SKM-1 treated with dmso at 0.1 percent for 144 hours (cell line): Measurements from ENCODE around the gene ANKIB1.
"Not testable (repeated sequence)": the region's sequence is repeated elsewhere in the genome, so short reads cannot be mapped to it uniquely, and the experiment has no call there.

Source experiments
- DNase-seq: peaks from one replicate; lab custom pipeline; 2025; ENCODE audit not compliant: unreplicated experiment; lab: John Stamatoyannopoulos, UW

Gene ANKIB1

DNA sequence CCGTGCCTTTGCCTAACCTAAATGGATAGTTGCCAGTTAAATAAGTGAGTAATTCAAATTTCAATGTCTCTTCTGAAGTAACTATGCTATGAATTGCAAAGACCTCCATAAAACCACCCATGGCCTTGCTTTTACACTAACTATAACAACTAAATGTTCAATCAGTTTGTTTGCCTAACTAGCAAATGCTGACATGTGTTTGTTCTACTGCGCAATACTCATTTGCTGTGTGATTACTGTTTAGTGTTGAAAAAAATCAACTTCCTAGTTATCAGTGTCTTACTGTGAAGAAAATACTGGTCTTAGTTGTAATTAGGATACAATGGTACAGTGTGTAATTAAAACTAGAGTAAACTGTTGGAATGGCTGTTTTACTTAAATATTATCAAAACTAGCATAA, 154.2 kb downstream of the ANKIB1 start:
- no peak for DNase-seq

DNA sequence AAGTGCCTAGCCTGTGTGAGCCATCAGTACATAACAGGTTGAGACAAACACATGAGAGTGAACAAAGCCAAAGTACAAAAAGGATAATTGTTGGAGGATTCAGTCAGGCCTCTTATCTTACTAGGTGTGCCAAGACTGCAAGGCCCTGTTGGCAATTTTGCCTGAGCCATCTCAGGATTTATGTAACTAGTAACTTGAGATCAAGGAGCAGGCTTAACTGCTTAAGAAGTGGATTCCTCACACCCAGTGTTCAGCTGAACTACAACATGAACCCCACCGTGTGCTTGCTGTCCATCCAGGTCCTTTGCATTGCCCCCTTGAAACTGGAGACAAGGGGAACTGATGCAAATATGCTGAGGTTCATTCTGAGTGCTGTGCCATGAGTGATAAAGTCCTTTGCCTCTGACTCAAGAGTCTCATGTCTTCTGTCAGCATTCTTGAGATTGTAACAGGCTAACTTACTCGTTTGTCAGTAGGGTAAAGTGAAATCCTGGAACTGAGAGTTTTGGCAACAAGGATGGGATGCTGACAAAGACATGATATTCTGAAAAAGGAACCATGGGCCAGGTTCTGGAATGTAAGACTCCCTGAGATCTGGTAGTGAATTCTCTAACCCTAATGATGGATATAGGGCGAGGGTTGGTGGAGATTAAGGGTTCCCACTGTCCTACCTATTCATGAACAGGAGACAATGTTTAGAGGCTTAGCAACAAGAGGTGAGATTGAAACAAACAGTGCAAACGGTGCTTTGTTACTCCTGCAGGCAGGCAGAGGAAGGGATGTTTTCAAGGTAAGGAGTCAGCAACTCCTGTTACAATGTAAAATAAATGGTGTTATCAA, 157.4 kb downstream of the ANKIB1 start:
- no peak for DNase-seq

DNA sequence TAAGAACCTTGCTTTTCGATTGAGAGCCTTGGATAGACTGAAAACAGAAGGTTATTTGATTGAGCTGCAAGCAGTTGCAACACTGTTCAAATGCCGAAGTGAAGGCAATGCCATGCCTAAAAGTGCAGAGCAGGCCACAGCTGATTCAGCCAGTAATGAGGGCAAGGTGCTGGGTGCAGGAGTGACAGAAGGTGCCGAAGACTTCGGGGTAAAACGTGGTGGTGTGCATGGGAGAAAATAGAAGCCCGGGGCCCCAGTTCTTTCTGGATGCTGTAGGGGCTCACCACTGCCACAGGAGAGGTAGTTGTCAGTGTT, 157.9 kb downstream of the ANKIB1 start:
- DNase-seq, result no peak

DNA sequence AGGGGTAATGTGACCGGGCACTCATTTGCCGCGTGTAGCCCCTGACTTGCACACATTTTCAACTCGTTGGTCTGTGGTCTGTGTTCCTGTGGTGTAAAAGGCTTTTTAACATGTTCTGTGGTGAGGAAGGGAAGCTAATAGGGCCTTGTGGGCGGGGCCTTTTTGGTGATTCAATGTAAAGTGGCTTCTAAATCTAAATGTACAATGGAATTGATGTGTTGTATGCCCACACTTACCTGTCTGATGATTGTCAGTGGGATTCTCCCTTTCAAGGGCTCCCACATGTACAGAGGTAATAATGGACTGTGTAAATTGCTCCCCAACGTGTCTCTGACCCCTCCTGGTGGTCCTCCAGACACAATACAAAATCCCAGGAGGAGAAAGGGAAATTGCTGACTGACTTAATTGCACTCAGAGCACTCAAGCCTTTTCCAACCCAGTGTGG, 158.4 kb downstream of the ANKIB1 start:
- no peak for DNase-seq

DNA sequence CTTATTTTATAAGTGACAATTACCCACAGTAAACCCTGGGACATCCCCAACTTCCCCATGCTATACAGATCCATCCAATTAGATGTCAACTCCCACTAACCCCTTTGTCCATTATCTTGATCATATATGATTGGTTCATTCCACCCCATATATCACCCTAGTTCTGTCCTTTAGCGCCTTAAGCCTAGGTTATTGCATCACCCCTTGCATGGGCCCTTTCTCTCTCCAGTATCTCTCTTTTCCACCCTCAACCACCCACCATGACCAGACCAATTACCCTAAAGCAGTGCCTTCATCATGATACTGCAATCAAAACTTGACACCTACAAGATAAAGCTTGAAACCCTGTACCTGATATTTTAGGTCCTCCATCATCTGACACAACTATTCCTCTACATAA, 163.6 kb downstream of the ANKIB1 start:
- no peak for DNase-seq

DNA sequence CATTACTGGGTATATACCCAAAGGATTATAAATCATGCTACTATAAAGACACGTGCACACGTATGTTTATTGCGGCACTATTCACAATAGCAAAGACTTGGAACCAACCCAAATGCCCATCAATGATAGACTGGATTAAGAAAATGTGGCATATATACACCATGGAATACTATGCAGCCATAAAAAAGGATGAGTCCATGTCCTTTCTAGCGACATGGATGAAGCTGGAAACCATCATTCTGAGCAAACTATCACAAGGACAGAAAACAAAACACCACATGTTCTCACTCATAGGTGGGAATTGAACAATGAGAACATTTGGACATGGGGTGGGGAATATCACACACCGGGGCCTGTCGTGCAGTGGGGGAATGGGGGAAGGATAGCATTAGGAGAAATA, 164.4 kb downstream of the ANKIB1 start:
- not testable (repeated sequence) for DNase-seq

DNA sequence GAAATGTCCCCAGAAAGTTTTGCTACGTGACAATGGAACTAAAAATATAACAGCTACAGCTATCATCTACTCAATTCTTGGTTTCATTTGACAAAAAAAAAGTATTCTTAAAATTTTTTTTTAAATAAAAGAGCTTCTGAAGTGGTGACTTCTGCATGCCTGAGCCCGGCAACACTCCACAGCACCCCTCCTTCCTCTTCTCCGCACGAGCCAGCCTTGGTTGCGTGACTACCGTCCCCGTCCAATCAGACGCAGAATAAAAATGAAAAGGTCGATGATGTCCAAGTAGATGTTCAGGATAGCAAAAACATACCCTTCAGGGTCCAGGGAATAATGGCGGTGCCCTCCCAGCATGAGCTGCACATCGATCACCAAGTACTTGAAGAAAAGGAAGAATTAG, 167.0 kb downstream of the ANKIB1 start:
- DNase-seq, result no peak

DNA sequence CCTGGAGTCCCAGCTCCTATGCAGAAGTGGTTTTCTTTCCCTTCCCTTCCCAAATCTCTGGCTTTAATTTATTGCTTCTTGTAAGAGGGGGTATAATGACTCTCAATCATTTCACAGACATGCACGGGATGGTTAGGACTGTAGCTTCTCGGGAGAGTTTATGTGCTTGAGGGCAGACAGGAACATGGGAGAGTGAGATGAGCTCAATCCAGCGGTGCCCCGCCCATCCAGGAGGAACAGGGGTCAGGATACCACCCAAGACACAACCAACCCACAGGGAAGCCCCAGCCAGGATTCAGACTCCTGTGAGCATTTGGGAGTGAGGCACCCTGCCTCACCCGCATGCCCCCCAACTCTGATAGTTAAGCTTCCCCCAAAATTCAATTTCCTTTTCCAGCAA, 167.8 kb downstream of the ANKIB1 start:
- no peak for DNase-seq

DNA sequence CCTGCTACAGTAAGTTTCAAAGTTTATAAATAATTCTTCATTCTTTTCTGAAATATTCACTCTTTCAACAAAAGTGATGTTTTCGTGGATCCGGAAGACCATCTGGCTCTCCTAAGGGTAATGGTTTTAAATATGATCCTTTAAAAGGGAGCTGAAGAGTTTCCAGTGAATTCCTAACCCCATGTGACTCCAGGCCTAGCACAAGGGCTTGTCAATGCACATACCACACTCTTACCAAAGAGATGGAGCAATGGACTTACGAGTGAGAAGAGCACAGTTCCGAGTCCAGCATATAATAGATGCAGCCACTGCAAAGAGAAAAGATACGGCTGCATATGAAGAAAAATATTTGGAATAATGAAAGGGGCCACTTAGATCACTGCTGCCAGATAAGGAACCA, 169.5 kb downstream of the ANKIB1 start:
- DNase-seq, result no peak

DNA sequence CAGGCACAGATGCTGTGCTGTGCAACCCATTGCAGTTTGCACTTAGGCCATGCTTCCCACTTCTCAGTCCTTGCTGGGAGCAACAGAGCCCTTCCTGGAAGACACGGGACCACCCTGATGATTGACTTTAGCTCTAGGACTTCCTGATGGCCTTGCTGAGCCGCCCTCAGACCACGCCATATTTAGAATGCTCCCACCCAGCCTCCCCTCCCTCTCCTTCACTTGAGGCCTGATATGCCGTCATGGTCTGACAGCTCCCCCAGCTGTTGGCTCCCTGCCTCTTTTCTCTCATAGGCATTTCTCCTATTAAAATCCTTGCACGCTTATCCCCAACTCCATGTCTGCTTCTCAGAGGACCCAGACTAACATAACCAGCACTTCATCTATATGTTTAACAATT, 172.1 kb downstream of the ANKIB1 start:
- no peak for DNase-seq

DNA sequence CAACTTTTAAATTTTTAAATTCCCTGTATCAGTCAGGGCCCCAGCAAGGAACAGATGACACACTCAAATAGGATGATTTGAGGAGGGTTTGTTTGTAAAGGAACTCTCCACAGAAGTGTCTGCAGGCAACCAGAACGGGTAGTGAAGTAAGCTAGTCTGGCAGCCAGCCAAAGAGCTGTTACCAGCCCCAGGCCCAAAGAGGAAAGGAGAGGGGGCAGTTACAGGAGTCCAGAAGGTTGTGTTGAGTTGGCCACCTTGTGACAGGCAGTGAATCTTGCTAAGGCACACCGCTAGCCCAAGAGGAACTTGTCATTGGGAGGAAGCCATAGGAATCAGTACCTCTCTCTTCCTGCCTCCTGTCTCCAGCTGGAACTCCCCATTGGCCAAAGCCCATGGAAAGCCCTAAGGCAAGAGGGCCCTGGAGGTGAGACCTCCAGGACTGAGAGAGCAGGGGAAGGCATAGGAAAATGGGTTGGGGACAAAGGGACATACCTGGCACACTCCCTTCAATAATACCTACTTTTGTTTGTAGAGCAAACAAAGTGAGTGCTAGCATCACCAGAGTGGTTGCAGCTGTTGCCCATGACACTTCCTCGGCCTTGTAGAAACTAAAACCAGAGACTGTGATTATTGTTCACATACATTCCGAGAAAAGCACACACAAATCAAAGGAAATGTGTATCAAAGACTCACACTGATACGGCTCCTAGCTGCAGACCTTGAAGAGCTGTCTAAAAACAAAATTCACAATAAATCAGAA, 176.1 kb downstream of the ANKIB1 start:
- DNase-seq, result peak; percentile 33

DNA sequence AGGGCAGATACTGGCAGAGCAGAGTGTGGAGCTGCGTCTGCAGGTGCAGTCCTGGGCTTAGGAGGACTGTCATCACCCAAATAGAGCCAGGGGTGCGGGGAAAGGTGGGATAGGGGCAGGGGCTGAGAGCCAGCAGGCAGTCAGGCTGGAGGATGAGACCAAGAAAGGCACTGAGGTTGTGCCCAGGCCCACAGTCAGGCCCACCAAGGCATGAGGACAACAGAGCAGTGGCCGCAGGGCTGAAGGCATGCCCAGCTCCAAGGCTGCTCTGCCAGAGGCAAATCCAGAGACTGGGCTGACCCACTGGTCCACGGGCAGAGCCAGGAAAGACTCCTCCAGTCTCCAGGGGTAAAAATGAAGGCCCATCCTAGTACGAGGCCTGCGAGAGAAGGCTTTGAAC, 177.2 kb downstream of the ANKIB1 start:
- DNase-seq, result no peak

DNA sequence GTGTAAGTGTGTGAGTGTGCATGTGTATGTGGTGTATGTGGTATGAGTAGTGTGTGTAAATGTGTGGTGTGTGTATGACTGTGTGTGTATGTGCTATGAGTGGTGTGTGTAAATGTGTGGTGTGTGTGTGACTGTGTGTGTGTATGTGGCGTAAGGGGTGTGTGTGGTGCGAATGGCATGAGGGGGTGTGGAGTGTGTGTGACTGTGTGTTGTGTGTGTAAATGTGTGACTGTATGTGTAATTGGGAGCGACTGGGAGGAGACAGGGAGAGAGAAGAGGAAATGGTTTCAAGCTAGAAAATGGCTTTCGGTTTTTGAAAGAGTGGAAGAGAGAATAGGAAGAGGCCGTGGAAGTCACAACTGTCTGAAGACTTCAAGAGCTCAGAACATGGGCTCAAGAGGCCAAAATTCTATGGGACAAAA, 177.9 kb downstream of the ANKIB1 start:
- no peak for DNase-seq

DNA sequence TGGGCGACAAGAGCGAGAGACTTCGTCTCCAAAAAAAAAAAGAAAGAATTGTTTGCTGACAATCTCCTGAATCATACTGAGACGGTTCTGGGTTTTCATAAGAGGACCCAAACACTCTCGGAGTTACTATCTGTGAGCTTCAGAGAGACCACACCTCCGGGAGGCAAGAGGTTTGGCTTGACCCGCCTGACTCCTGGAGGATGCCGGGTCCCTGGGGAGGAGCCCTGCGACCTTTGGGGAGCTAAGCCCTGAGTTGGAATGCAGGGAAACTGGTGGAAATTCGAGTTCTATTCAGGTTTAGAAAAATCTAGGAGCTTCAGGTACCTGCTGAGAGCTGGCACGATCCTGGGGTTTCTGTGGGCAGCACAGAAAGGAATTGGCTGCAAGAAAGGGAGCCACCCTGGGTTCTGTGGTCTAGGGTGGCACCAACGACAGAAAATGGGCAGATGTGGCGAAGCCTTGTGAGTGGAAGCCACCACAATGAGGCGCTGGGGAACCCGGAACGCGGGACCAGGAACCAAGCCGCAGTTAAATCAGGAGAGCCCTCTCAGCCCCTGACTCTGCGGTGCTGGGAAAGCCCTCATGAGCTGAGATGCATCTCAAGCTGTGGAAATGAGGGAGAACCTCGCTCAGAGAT, 179.7 kb downstream of the ANKIB1 start:
- DNase-seq, result no peak

DNA sequence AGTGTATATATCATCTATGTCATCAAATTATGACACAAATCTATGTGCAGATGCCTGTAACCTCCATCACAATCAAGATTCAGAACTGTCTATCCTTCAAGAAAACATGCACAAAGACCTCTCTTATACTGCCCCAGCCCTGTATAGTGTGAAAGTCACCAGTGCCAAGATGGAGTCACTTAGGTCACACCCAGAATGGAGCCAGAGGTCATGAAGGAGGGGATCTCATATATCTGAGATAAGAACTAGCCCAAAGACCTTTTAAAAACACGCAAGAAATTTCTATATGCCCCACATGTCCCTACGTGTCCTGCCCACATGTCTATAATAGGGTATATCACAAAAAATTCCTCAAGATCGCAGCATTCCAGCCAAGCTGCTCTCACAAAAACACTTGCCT, 181.4 kb downstream of the ANKIB1 start:
- DNase-seq, result no peak

DNA sequence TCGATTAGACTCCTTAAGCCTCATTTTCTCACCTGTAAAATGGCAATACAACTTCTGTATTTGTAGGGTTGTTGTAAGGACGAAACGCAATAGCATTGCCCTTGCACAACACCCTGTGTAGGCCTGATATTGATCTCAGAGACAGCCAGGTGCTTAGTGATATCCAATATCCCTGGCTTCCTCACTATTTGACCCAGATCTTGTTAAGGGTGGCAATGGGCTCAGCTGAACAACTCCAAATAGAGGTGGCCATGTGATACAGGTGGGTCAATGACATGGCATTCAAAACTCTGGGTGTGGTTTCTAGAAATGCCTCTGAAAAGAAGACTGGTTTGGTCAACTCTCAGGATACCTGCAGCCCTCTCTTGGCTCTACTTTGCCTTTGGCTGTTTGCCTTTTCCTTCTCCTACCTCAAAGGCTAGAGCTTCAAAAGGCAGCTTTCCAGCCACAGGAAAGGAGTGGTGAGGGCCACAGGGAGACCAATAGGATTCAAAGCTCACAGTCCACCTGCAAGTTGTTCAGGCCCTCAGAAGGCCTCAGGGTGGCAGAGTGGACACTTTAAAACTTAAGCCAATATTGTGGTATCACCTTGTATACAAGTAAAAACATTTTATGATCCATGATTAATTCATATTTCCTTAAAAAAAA, 186.6 kb downstream of the ANKIB1 start:
- DNase-seq, result no peak

DNA sequence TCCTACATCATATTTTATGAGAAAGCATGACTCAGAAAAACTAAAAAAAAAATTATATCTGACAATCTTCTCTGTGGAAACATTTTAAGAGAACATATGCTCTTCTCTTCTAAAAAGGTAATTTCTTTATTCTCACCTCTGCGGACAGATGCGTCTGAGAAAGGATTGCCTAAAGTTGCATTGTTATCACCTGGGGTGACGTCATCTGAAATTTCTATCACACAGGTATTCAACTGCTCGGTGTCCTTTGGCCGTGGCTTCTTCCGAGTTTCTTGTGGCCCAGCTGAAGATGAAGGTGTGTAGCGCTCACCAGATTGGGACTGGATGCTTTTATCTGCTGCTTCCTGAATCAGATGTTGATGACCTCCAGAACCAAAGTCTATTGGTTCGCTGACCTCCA, 187.2 kb downstream of the ANKIB1 start:
- no peak for DNase-seq

DNA sequence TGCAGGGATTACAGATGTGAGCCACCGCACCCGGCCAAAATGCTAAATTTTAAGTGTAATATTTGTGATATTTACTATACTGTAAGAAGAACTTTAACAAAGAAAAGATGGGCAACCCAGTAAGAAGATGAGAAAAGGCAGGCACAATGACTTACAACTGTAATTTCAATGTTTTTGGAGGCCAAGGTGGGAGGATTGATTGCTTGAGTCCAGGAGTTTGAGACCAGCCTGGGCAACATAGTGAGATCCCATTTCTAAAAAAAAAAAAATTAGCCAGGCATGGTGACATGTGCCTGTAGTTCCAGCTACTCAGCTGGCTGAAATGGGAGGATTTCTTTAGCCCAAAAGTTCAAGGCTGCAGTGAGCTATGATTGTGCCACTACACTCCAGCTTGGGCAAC, 189.8 kb downstream of the ANKIB1 start:
- DNase-seq, result no peak

DNA sequence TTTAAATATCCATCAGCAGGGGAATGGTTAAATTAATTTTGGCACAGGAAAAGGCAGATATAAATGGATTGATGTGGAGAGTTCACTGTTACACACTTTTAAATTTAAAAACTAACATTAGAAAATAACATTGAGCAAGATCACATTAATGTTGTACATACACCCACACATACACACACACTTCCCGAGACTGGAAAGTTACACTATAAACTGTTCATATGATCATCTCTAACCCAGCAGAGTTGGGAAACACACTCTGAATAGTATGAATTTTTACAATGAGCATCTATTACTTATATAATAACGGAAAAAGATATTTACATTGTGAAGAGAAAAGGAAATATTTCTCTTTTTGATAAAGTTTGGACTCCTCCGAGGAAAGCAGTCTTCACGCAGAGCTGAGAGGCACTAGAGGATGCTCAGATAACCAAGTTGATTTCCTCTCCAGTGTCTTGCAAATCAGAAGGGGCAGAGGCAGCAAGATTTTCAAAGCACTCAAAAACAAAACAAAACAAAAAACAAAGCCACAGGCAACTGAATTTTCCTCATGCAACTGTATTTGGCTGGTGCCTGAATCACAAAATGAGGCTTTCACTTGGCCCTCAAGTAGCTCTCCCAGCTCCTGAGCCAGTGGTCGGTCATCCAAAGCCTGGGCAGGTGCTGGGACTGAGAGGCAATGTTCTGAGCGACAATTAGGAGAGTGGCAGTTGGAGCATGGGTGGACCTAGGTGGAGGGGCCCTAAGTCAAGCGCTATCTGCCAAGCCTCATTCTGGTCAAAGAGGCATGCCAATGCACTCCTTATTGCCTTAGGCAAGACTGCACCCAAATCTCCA, 191.1 kb downstream of the ANKIB1 start:
- no peak for DNase-seq

DNA sequence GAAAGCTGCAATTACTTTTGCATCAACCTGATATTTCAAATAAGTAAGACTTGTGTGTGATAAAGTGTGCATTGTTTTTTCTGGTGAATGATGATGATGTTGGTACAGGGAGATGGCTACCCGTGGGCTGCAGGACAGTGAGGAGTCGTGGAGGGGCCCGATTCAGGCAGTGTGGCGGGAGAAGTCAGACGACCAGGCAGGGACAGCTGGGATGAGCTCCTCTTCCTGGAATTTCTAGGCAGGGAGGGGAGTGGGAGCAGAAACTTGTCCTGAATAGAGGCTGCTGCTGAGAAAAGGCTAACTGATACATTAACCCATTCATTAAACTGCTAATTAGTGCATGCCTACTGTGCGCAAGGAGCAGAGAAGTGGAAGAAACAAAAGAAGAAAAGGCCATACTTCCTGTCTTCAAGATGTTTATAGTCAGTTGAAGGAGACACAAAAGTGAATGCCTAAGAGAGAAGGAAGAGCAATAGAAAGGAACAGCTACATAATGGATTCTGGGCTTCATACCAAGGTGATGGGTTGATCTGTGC, 192.2 kb downstream of the ANKIB1 start:
- no peak for DNase-seq
